SH-SY5Y (cell line): Measurements from ENCODE around the gene C6orf120.

Experiments used
- GATA2 ChIP-seq: IDR thresholded peaks from 2 replicates; pipeline ENCODE4 v1.6.1; 2011; ENCODE audit warnings: mild to moderate bottlenecking, low read depth, low read length
- GATA3 ChIP-seq: IDR thresholded peaks from 2 replicates; pipeline ENCODE4 v1.6.1; 2011; ENCODE audit warnings: low read depth, mild to moderate bottlenecking, low read length, moderate library complexity

GRCh38 chr6:169664227-169664626 lies 37.7 kb upstream of the C6orf120 start:
- TF ChIP-seq GATA2, result no peak
- no peak for TF ChIP-seq GATA3
